Activated B cell treated with CpG ODN at 0.5 μM for 24 hours (primary cell): ENCODE measurements around the gene PI16. TPM values are rescaled to one million over a fixed set of nuclear protein-coding genes. Genes with fewer than 3 reads are reported as not detected.

ENCODE experiments used
- ATAC-seq: fragments of 200-7000 bp; cut with Tn5 transposase; one replicate; pipeline ENCODE4 v1.10.0; 2021; ENCODE audit warnings: low read depth, mild to moderate bottlenecking, moderate library complexity
- CTCF ChIA-PET: fragments of 350-600 bp; sonication (Branson Sonifier 250); formaldehyde crosslinking; loops from one replicate; lab custom pipeline; 2021; ENCODE audit warnings: antibody characterized with exemption; lab: Charles Lee
- POLR2A ChIA-PET: fragments of 350-600 bp; sonication (Branson Sonifier 250); formaldehyde crosslinking; loops from one replicate; lab custom pipeline; 2021; ENCODE audit warnings: antibody characterized with exemption; lab: Charles Lee
- DNase-seq: peaks from one replicate; pipeline ENCODE4 v3.0.0; 2022
- H3K27ac Mint-ChIP-seq: one replicate; pipeline ENCODE4 v1.8.0; 2020; ENCODE audit warnings: mixed read lengths
- H3K27me3 Mint-ChIP-seq: one replicate; pipeline ENCODE4 v1.8.0; 2021; ENCODE audit warnings: mixed read lengths
- H3K36me3 Mint-ChIP-seq: one replicate; pipeline ENCODE4 v1.8.0; 2021; ENCODE audit warnings: low read depth, mixed read lengths
- H3K4me1 Mint-ChIP-seq: one replicate; pipeline ENCODE4 v1.8.0; 2021; ENCODE audit warnings: mixed read lengths
- H3K4me3 Mint-ChIP-seq: one replicate; pipeline ENCODE4 v1.8.0; 2020; ENCODE audit warnings: mild to moderate bottlenecking, mixed read lengths
- H3K9me3 Mint-ChIP-seq: one replicate; pipeline ENCODE4 v1.8.0; 2020; ENCODE audit warnings: mixed read lengths
- intact Hi-C: fragments of 100-400 bp; cut with micrococcal nuclease; formaldehyde crosslinking; loops from one replicate; pipeline ENCODE4 v1.15.1; 2024
- total RNA-seq: library from RNA; stranded (reverse); gene quantifications from 2 replicates; pipeline ENCODE4 v1.2.3, GENCODE V29; 2022
- TF ChIP-seq, protein P1 (sequence below): fragments of 200-600 bp; IDR thresholded peaks from one replicate; pipeline ENCODE4 v1.8.0; 2022; ENCODE audit warnings: antibody characterized with exemption, mild to moderate bottlenecking

PI16 gene
- total RNA-seq, 1 donor from 2014 or later, result 0.78 TPM

DNA sequence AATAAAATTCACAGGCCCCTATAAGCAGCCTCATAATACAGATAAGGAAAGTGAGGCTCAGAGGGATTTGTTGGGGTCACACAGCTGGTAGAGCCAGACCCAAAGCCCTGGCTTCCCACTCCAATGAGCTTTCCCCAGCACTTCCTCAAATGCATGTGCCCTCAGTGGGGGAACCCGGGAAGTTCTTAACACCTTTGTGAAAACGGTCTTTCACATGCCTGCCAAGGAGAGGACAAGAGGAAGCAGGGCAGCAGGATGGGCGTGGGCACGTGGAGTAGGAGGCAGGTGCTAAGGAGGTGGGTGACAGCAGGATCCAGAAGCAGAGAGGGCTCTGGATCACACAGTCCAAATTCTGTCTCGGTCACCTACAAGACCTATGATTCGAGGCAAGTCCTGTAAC, 598 bp downstream of the PI16 start:
- peaks cover 41% of the 10 kb centered on the region for H3K4me1 Mint-ChIP-seq
- peak; percentile 56 for ATAC-seq
- intact Hi-C loops, result no loop called here
- H3K9me3 Mint-ChIP-seq, result no peaks in the 10 kb centered on the region
- POLR2A ChIA-PET, result interaction anchor here (1.0 to 1.3 kb wide), 2 partner anchors 22 to 63 kb away, joined by 3 to 5 read pairs; no protein-coding TSS in a partner anchor
- DNase-seq, result no peak
- CTCF ChIA-PET, result interaction anchor here (1.0 to 1.4 kb wide), 3 partner anchors 21 to 64 kb away, joined by 3 read pairs; no protein-coding TSS in a partner anchor
- H3K36me3 Mint-ChIP-seq, result peaks cover 2% of the 10 kb centered on the region
- H3K27me3 Mint-ChIP-seq, result no peaks in the 10 kb centered on the region
- TF ChIP-seq, protein P1, sequence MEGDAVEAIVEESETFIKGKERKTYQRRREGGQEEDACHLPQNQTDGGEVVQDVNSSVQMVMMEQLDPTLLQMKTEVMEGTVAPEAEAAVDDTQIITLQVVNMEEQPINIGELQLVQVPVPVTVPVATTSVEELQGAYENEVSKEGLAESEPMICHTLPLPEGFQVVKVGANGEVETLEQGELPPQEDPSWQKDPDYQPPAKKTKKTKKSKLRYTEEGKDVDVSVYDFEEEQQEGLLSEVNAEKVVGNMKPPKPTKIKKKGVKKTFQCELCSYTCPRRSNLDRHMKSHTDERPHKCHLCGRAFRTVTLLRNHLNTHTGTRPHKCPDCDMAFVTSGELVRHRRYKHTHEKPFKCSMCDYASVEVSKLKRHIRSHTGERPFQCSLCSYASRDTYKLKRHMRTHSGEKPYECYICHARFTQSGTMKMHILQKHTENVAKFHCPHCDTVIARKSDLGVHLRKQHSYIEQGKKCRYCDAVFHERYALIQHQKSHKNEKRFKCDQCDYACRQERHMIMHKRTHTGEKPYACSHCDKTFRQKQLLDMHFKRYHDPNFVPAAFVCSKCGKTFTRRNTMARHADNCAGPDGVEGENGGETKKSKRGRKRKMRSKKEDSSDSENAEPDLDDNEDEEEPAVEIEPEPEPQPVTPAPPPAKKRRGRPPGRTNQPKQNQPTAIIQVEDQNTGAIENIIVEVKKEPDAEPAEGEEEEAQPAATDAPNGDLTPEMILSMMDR, result no peak
- H3K27ac Mint-ChIP-seq, result no peak overlapping the region
- peak overlapping the region; percentile 25 for H3K4me3 Mint-ChIP-seq

GRCh38 chr6:36955671-36956445, 1.3 kb downstream of the PI16 start:
- H3K4me3 Mint-ChIP-seq, result peak overlapping the region; percentile 25

DNA sequence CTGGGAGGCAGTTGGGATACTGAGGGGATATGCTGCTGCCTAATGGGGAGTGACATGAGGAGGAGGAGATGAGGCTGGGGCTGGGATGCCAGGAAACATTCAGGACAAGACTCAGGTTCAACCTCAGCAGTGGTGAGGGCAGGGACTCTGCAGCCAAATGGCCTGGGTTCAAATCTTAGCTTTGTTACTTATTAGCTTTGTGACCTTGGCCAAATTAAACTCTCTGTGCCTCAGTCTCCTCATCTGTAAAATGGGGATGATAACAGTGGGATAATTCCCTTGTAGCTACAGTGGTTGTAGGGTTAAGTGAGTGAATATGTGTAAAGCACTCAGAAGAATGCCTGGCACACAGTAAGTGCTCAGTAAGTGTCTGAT, 1.9 kb downstream of the PI16 start:
- TF ChIP-seq, protein P1, result no peak
- H3K27me3 Mint-ChIP-seq, result no peaks in the 10 kb centered on the region
- no peak overlapping the region for H3K27ac Mint-ChIP-seq
- H3K4me1 Mint-ChIP-seq, result peaks cover 41% of the 10 kb centered on the region
- ATAC-seq (no peak), DNase-seq (no peak)
- ChIA-PET CTCF (interaction anchor here (1.4 kb wide), 1 partner anchor 20 kb away, joined by 3 read pairs; no protein-coding TSS in a partner anchor), POLR2A (interaction anchor here (0.6 kb wide), 1 partner anchor 791 kb away, joined by 3 read pairs; no protein-coding TSS in a partner anchor)
- no peaks in the 10 kb centered on the region for H3K9me3 Mint-ChIP-seq
- intact Hi-C loops, result no loop called here
- H3K36me3 Mint-ChIP-seq, result peaks cover 2% of the 10 kb centered on the region
- no peak overlapping the region for H3K4me3 Mint-ChIP-seq

More at GRCh38 chr6:36955671-36956445, 1.3 kb downstream of the PI16 start:
- peak; percentile 18 for ATAC-seq
- Mint-ChIP-seq H3K36me3 (peaks cover 2% of the 10 kb centered on the region), H3K4me1 (peaks cover 41% of the 10 kb centered on the region), H3K27ac (peak overlapping the region; percentile 50), H3K9me3 (no peaks in the 10 kb centered on the region), H3K27me3 (no peaks in the 10 kb centered on the region)
- TF ChIP-seq, protein P1, result no peak
- DNase-seq, result no peak
- intact Hi-C loops, result no loop called here
- ChIA-PET CTCF (interaction anchor here (1.0 to 1.4 kb wide), 3 partner anchors 20 to 64 kb away, joined by 3 read pairs; no protein-coding TSS in a partner anchor), POLR2A (interaction anchor here (0.7 to 1.3 kb wide), 2 partner anchors 50 to 62 kb away, joined by 3 read pairs; no protein-coding TSS in a partner anchor)

- H3K4me3 Mint-ChIP-seq, result no peak overlapping the region
- TF ChIP-seq, protein P1, result no peak
- POLR2A ChIA-PET, result no interaction called here
- no peak overlapping the region for H3K27ac Mint-ChIP-seq
- ATAC-seq (no peak), DNase-seq (no peak)
- CTCF ChIA-PET, result no interaction called here
- H3K27me3 Mint-ChIP-seq, result no peaks in the 10 kb centered on the region
- H3K9me3 Mint-ChIP-seq, result no peaks in the 10 kb centered on the region
- intact Hi-C loops, result no loop called here
- peaks cover 47% of the 10 kb centered on the region for H3K4me1 Mint-ChIP-seq
- H3K36me3 Mint-ChIP-seq, result peaks cover 2% of the 10 kb centered on the region
Observed at GRCh38 chr6:36957773-36958271, 3.3 kb downstream of the PI16 start.
